ENCODE measurements around the gene MATCAP1. TPM values are rescaled to one million over a fixed set of nuclear protein-coding genes. Genes with fewer than 3 reads are reported as not detected.

The MATCAP1 gene
- total RNA-seq, 1 experiment from 2014 or later, result 40.8 TPM

GRCh38 chr16:67190448-67191399 is 7.0 kb upstream of the MATCAP1 start (continued):
- no peak for TF ChIP-seq AR (CRISPR knock-in tag; IDR thresholded peaks at IDR 0.05)
- no peak for TF ChIP-seq ZMAT4 (CRISPR knock-in tag; IDR thresholded peaks at IDR 0.05)

DNA sequence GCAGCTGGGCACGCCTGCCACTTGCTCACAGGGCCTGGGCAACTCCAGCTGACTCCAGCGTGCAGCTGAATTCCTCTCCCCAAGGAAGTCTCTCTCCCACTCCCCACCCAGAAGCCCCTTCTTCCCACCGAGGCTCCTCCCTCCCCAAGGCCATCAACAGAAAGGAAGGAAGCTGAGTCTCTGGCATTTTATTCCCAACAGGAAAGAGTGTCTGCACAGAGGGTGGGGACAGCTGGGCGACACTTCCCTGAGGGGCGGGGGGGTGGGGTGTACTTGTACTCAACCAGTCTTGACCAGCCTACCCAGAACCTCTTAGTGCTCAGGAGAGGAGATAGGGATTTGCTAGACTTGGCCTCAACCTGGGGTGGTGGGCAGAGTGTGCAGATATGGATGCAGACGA is 6.3 kb upstream of the MATCAP1 start, which contains the start of gene EXOC3L1:
Gene EXOC3L1, minus strand, starts transcription at position 96 of the 400 bp plus-strand sequence. CDS start 460 bp downstream, outside the sequence.
- Mint-ChIP-seq H3K4me3 (peak within 1 kb of the TSS; percentile 41), H3K27me3 (ENCODE audit: low read depth) (peaks cover 20% of the 10 kb centered on the region), H3K36me3 (peaks cover 14% of the 10 kb centered on the region; the same call in 1 of the 2 replicates), H3K4me1 (peaks cover 39% of the 10 kb centered on the region), H3K9me3 (no peaks in the 10 kb centered on the region), H3K27ac (no peak within 1 kb of the TSS)
- POLR2A ChIA-PET, result interaction anchor here (1.2 kb wide), 1 partner anchor 37 kb away, joined by 5 read pairs; the partner anchor contains the start of gene TMEM208
- CTCF ChIA-PET, result interaction anchor here (0.7 to 1.9 kb wide), 11 partner anchors 9 to 242 kb away, joined by 3 to 9 read pairs (median 4); partner anchors contain the start of genes CES3, ELMO3 and NOL3
- DNase-seq (ENCODE audit: low spot score) (peak; percentile 29), ATAC-seq (no peak; the same call in 1 of the 2 replicates)
- TF ChIP-seq MAX (CRISPR knock-in tag; IDR thresholded peaks at IDR 0.05), result no peak
- no peak for TF ChIP-seq JAZF1 (CRISPR knock-in tag; IDR thresholded peaks at IDR 0.05)
- no peak for TF ChIP-seq ZNF416 (CRISPR knock-in tag; IDR thresholded peaks at IDR 0.05)
- TF ChIP-seq MYBL2 (CRISPR knock-in tag; IDR thresholded peaks at IDR 0.05), result no peak
- TF ChIP-seq, protein P1, sequence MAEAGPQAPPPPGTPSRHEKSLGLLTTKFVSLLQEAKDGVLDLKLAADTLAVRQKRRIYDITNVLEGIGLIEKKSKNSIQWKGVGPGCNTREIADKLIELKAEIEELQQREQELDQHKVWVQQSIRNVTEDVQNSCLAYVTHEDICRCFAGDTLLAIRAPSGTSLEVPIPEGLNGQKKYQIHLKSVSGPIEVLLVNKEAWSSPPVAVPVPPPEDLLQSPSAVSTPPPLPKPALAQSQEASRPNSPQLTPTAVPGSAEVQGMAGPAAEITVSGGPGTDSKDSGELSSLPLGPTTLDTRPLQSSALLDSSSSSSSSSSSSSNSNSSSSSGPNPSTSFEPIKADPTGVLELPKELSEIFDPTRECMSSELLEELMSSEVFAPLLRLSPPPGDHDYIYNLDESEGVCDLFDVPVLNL (CRISPR knock-in tag; IDR thresholded peaks at IDR 0.05; ENCODE audit: borderline replicate concordance, low read depth), result no peak
- no peak for TF ChIP-seq NFE2L1 (CRISPR knock-in tag; IDR thresholded peaks at IDR 0.05)
- TF ChIP-seq RORB (CRISPR knock-in tag; IDR thresholded peaks at IDR 0.05), result no peak

- POLR2A ChIA-PET, result no interaction called here
- H3K4me1 Mint-ChIP-seq, result peaks cover 40% of the 10 kb centered on the region
- CTCF ChIA-PET, result interaction anchor here (1.7 to 1.8 kb wide), 2 partner anchors 10 to 34 kb away, joined by 8 to 9 read pairs; partner anchors contain the start of gene ELMO3
- H3K9me3 Mint-ChIP-seq, result no peaks in the 10 kb centered on the region
- H3K27ac Mint-ChIP-seq, result no peak overlapping the region
- no peak overlapping the region for H3K4me3 Mint-ChIP-seq
- DNase-seq (ENCODE audit: low spot score) (peak; percentile 9), ATAC-seq (no peak)
- peaks cover 5% of the 10 kb centered on the region; the same call in 1 of the 2 replicates for H3K36me3 Mint-ChIP-seq
- H3K27me3 Mint-ChIP-seq (ENCODE audit: low read depth), result peaks cover 29% of the 10 kb centered on the region
- TF ChIP-seq ZNF219 (CRISPR knock-in tag; IDR thresholded peaks at IDR 0.05; ENCODE audit: borderline replicate concordance) (no peak), GRHL2 (CRISPR knock-in tag; IDR thresholded peaks at IDR 0.05; ENCODE audit: insufficient replicate concordance, severe bottlenecking) (no peak), RELA (CRISPR knock-in tag; IDR thresholded peaks at IDR 0.05; ENCODE audit: borderline replicate concordance) (no peak), USF2 (CRISPR knock-in tag; IDR thresholded peaks at IDR 0.05) (no peak), ZNF416 (CRISPR knock-in tag; IDR thresholded peaks at IDR 0.05) (no peak), CBFB (CRISPR knock-in tag; IDR thresholded peaks at IDR 0.05; ENCODE audit: low read depth) (no peak), AR (CRISPR knock-in tag; IDR thresholded peaks at IDR 0.05) (no peak), ATF1 (CRISPR knock-in tag; IDR thresholded peaks at IDR 0.05) (no peak)
- TF ChIP-seq, protein P2, sequence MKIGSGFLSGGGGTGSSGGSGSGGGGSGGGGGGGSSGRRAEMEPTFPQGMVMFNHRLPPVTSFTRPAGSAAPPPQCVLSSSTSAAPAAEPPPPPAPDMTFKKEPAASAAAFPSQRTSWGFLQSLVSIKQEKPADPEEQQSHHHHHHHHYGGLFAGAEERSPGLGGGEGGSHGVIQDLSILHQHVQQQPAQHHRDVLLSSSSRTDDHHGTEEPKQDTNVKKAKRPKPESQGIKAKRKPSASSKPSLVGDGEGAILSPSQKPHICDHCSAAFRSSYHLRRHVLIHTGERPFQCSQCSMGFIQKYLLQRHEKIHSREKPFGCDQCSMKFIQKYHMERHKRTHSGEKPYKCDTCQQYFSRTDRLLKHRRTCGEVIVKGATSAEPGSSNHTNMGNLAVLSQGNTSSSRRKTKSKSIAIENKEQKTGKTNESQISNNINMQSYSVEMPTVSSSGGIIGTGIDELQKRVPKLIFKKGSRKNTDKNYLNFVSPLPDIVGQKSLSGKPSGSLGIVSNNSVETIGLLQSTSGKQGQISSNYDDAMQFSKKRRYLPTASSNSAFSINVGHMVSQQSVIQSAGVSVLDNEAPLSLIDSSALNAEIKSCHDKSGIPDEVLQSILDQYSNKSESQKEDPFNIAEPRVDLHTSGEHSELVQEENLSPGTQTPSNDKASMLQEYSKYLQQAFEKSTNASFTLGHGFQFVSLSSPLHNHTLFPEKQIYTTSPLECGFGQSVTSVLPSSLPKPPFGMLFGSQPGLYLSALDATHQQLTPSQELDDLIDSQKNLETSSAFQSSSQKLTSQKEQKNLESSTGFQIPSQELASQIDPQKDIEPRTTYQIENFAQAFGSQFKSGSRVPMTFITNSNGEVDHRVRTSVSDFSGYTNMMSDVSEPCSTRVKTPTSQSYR (CRISPR knock-in tag; IDR thresholded peaks at IDR 0.05), result no peak
These were observed 5.0 kb upstream of the MATCAP1 start for GRCh38 chr16:67188798-67189197.

Measured in WTC11 (cell line).